ENCODE results near the gene FAM222A. TPM values are rescaled to one million over a fixed set of nuclear protein-coding genes. Genes with fewer than 3 reads are reported as not detected.

FAM222A gene
- total and polyA plus RNA-seq, 2 donors, result 0.71 to 0.78 TPM

DNA sequence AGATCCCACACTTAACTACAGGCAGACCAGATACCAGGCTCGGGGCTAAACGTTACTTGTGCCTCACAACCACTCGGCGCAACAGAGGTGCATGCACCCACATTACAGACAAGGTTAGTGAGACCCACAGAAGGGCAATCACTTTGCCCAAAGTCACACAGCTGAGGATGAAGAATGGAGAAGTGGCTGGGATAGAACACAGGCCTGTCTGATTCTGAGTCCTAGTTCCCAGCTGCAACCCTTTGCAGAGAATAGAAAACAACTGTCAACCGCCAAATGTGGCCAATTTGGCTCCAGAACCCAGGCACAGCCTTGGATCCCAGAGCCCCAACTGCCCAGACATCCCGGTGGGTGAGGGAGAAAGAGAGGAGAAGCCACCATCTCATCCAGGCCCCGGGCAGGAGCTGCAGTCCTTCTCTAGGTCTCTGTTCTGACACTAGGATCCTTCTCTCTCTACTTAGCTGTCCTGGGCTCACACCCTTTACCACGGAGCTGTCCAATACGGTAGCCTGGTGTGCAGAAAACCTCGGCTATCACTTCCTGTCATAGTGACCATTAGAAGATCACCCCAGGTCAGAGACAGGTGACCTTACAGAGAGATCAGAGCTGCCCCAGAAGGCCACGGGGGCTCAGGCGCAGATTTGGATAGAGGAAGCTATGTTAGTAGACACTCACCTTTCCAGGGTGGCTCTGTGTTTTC is 59.1 kb downstream of the FAM222A start:
- H3K27ac ChIP-seq (ENCODE audit: low read depth in 1 of 2, low read length in 1 of 2), result no peak overlapping the region

DNA sequence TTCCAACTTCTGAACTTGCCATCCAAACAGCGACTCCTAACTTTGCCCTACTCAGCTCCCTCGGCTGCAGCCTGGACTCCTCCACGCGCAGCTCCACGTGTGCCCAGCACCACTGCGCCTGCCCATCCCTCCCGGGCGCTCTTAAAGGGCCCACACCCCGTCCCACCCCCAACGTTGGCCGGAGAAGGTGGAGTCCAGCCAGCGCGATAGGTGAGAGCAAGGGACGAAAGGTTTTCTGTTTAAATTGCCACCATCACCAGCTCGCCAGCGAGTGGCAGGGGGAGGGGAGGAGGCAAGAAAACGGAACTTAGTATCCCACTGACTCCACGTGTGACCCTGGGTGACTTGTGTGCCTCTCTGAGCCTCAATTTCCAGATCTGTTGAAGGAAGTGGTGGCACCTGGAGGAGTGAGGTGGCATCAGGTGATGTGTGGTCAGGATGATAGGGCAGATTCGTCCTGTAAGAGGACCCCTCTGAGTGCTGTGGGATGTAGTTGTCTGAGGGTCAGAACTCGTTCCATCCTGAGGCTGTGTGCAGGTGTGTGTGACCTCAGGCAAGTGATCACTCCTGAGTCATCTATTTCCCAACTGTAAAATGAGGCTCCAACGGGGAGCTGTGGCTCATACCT is 59.9 kb downstream of the FAM222A start:
- DNase-seq (ENCODE audit: low read depth in 6 of 9, low spot score in 9 of 9), result no peak
- no peak overlapping the region for H3K27ac ChIP-seq (ENCODE audit: low read depth in 1 of 2, low read length in 1 of 2)
- H3K9me3 ChIP-seq (ENCODE audit: control insufficient read depth in 2 of 2, insufficient read depth in 1 of 2, low read length in 1 of 2), result no peaks in the 10 kb centered on the region
- no peak overlapping the region for H3K4me3 ChIP-seq (ENCODE audit: low read length in 2 of 2)
- WGBS, result 30% methylated on average over 21 of the region's 21 CpGs
- H3K27me3 ChIP-seq (ENCODE audit: control insufficient read depth in 2 of 2, insufficient read depth in 1 of 2, low read length in 1 of 2), result peaks cover 0 to 2% of the 10 kb centered on the region in 2 donors
- H3K4me1 ChIP-seq (ENCODE audit: control insufficient read depth in 2 of 2, insufficient read depth in 2 of 2, low read length in 2 of 2), result peaks cover 0 to 3% of the 10 kb centered on the region in 2 donors
- H3K36me3 ChIP-seq (ENCODE audit: control insufficient read depth in 2 of 2, insufficient read depth in 2 of 2, low read length in 1 of 2), result peaks cover 0 to 2% of the 10 kb centered on the region in 2 donors

More for the DNA sequence above, 59.1 kb downstream of the FAM222A start:
- Histone ChIP-seq H3K4me1 (ENCODE audit: control insufficient read depth in 2 of 2, insufficient read depth in 2 of 2, low read length in 2 of 2) (peaks cover 0 to 2% of the 10 kb centered on the region in 2 donors), H3K9me3 (ENCODE audit: control insufficient read depth in 2 of 2, insufficient read depth in 1 of 2, low read length in 1 of 2) (no peaks in the 10 kb centered on the region), H3K27me3 (ENCODE audit: control insufficient read depth in 2 of 2, insufficient read depth in 1 of 2, low read length in 1 of 2) (peaks cover 0 to 2% of the 10 kb centered on the region in 2 donors), H3K4me3 (ENCODE audit: low read length in 2 of 2) (no peak overlapping the region), H3K36me3 (ENCODE audit: control insufficient read depth in 2 of 2, insufficient read depth in 2 of 2, low read length in 1 of 2) (peaks cover 0 to 3% of the 10 kb centered on the region in 2 donors)
- 74% methylated on average over 12 of the region's 12 CpGs for WGBS
- no peak for DNase-seq (ENCODE audit: low read depth in 6 of 9, low spot score in 9 of 9)

DNA sequence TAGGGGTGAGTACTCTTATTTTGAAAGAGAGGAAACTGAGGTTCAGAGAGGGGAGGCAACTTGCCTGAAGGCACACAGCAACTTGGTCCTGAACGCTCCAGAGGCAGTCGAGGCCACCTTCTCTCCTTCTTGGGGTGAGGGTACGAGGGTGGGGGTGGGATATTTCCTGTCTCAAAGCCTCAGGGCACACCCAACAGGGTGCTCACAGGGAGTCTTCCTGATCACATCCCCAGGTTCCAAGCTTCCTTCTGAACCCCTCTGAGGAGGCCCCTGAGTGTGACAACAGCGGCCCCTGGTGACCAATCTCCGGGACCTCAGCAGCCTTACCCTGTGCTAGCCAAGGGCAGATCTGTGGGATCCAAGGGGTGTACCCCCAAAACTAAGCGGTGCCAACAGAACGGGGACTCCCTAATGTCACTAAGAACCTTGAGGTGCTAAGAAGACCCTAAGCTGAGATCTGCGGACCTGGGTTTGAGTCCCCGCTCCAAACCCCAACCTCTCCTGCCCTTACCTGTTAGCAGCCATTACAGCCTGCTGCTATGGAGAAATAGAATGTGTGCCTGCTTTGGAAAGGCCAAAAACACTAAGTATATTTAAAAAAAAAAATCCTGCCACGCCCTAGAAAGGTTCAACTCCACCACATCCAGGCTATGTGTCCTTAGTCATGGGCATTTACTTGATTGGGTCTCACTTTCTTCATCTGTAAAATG is 61.7 kb downstream of the FAM222A start:
- Histone ChIP-seq H3K27ac (ENCODE audit: low read depth in 1 of 2, low read length in 1 of 2) (no peak overlapping the region), H3K27me3 (ENCODE audit: control insufficient read depth in 2 of 2, insufficient read depth in 1 of 2, low read length in 1 of 2) (peaks cover 0 to 2% of the 10 kb centered on the region in 2 donors), H3K36me3 (ENCODE audit: control insufficient read depth in 2 of 2, insufficient read depth in 2 of 2, low read length in 1 of 2) (no peaks in the 10 kb centered on the region), H3K9me3 (ENCODE audit: control insufficient read depth in 2 of 2, insufficient read depth in 1 of 2, low read length in 1 of 2) (no peaks in the 10 kb centered on the region), H3K4me3 (ENCODE audit: low read length in 2 of 2) (no peak overlapping the region), H3K4me1 (ENCODE audit: control insufficient read depth in 2 of 2, insufficient read depth in 2 of 2, low read length in 2 of 2) (peaks cover 0 to 3% of the 10 kb centered on the region in 2 donors)
- 20% methylated on average over 10 of the region's 10 CpGs for WGBS
- peak; percentile 20 to 73 (median 43) for DNase-seq (ENCODE audit: low read depth in 6 of 9, low spot score in 9 of 9)

DNA sequence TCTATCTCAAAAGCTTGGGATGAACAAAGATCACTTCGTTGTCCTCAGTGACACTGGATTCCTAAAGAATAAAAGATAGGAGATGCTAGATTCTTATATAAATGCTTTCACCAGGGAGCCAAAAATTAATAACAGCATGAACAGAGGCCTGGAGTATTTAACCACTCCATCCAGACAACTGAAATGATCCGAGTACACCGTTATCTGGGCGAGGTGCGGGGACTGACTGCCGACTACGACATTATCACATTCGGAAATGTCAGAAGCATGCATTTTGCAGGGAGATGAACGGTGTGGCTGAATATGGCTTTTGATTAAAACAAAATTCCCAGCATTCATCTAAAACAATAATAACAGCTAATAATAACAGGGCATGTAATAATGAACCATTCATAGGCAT is 63.0 kb downstream of the FAM222A start:
- no peak overlapping the region for H3K4me3 ChIP-seq (ENCODE audit: low read length in 2 of 2)
- no peak overlapping the region for H3K27ac ChIP-seq (ENCODE audit: low read depth in 1 of 2, low read length in 1 of 2)
- H3K36me3 ChIP-seq (ENCODE audit: control insufficient read depth in 2 of 2, insufficient read depth in 2 of 2, low read length in 1 of 2), result no peaks in the 10 kb centered on the region
- WGBS, result 94% methylated on average over 9 of the region's 9 CpGs
- no peaks in the 10 kb centered on the region for H3K9me3 ChIP-seq (ENCODE audit: control insufficient read depth in 2 of 2, insufficient read depth in 1 of 2, low read length in 1 of 2)
- peaks cover 0 to 3% of the 10 kb centered on the region in 2 donors for H3K4me1 ChIP-seq (ENCODE audit: control insufficient read depth in 2 of 2, insufficient read depth in 2 of 2, low read length in 2 of 2)
- H3K27me3 ChIP-seq (ENCODE audit: control insufficient read depth in 2 of 2, insufficient read depth in 1 of 2, low read length in 1 of 2), result peaks cover 0 to 2% of the 10 kb centered on the region in 2 donors
- DNase-seq (ENCODE audit: low read depth in 6 of 9, low spot score in 9 of 9), result no peak

DNA sequence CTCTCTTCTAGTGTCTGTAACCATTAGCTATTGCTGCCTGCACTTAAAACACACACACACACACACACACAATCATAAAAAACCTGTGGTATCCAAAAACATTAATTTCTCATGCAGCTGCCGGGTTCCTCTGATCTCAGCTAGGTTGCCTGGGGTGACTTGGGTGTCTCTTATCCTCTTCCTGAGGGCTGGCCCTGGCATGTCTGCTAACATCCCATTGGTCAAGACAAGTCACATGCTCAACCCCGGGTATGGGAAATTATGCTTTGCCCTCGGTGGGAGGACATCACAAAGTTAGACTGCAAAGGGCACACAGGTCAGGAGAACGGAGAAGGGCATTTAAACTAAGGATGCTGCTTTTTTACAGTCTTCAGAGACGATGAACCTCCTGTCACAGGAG is 63.9 kb downstream of the FAM222A start:
- peak in 8 of 9 donors; percentile 20 to 71 (median 34) for DNase-seq (ENCODE audit: low read depth in 6 of 9, low spot score in 9 of 9)
- H3K4me3 ChIP-seq (ENCODE audit: low read length in 2 of 2), result no peak overlapping the region
- H3K4me1 ChIP-seq (ENCODE audit: control insufficient read depth in 2 of 2, insufficient read depth in 2 of 2, low read length in 2 of 2), result peaks cover 0 to 3% of the 10 kb centered on the region in 2 donors
- H3K36me3 ChIP-seq (ENCODE audit: control insufficient read depth in 2 of 2, insufficient read depth in 2 of 2, low read length in 1 of 2), result no peaks in the 10 kb centered on the region
- H3K27ac ChIP-seq (ENCODE audit: low read depth in 1 of 2, low read length in 1 of 2), result no peak overlapping the region
- peaks cover 0 to 2% of the 10 kb centered on the region in 2 donors for H3K27me3 ChIP-seq (ENCODE audit: control insufficient read depth in 2 of 2, insufficient read depth in 1 of 2, low read length in 1 of 2)
- H3K9me3 ChIP-seq (ENCODE audit: control insufficient read depth in 2 of 2, insufficient read depth in 1 of 2, low read length in 1 of 2), result no peaks in the 10 kb centered on the region
- 43% methylated on average over 5 of the region's 5 CpGs for WGBS

DNA sequence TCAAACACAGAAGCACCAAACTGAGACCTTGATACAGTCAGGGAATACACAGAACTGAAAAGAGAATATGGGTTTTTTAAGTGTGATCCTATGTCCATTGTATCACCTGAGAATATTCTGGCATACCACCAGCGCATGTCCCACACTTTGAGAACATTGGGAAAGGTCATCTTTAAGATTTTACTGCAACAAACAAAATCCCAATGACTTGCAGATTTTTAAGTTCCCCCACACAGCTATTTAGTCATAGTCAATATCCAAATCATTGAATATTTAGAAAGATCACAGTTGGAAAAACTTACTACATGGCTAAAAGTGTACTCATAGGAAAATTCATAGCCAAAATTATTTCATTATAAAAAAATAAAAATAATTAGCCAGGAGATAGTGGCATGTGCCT is 65.1 kb downstream of the FAM222A start:
- Histone ChIP-seq H3K4me3 (ENCODE audit: low read length in 2 of 2) (no peak overlapping the region), H3K4me1 (ENCODE audit: control insufficient read depth in 2 of 2, insufficient read depth in 2 of 2, low read length in 2 of 2) (peaks cover 0 to 3% of the 10 kb centered on the region in 2 donors), H3K36me3 (ENCODE audit: control insufficient read depth in 2 of 2, insufficient read depth in 2 of 2, low read length in 1 of 2) (no peaks in the 10 kb centered on the region), H3K27ac (ENCODE audit: low read depth in 1 of 2, low read length in 1 of 2) (no peak overlapping the region), H3K27me3 (ENCODE audit: control insufficient read depth in 2 of 2, insufficient read depth in 1 of 2, low read length in 1 of 2) (no peaks in the 10 kb centered on the region), H3K9me3 (ENCODE audit: control insufficient read depth in 2 of 2, insufficient read depth in 1 of 2, low read length in 1 of 2) (no peaks in the 10 kb centered on the region)
- WGBS, result 96% methylated on average over 1 of the region's 1 CpG
- no peak for DNase-seq (ENCODE audit: low read depth in 6 of 9, low spot score in 9 of 9)

DNA sequence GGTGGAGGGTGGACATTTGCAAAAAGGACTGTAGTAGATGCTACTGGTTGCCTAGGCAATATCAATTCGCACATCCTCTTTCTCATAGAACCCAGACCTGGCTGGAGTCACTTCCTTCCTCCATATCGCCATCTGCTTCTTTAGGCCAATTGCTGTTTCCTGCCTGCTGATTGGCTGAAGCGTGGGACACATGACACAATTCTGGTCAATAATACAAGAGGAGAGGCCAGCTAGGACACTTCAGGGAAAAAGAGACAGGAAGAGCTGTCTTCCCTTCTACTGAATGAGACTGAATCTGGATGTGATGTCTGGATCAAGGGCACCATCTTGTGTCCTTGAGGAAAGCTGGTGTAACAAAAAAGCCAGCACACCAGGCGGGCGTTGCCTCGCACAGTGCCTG is 65.8 kb downstream of the FAM222A start:
- Histone ChIP-seq H3K27me3 (ENCODE audit: control insufficient read depth in 2 of 2, insufficient read depth in 1 of 2, low read length in 1 of 2) (no peaks in the 10 kb centered on the region), H3K4me1 (ENCODE audit: control insufficient read depth in 2 of 2, insufficient read depth in 2 of 2, low read length in 2 of 2) (peaks cover 0 to 3% of the 10 kb centered on the region in 2 donors), H3K4me3 (ENCODE audit: low read length in 2 of 2) (no peak overlapping the region), H3K27ac (ENCODE audit: low read depth in 1 of 2, low read length in 1 of 2) (no peak overlapping the region), H3K36me3 (ENCODE audit: control insufficient read depth in 2 of 2, insufficient read depth in 2 of 2, low read length in 1 of 2) (no peaks in the 10 kb centered on the region), H3K9me3 (ENCODE audit: control insufficient read depth in 2 of 2, insufficient read depth in 1 of 2, low read length in 1 of 2) (no peaks in the 10 kb centered on the region)
- no peak for DNase-seq (ENCODE audit: low read depth in 6 of 9, low spot score in 9 of 9)
- 92% methylated on average over 6 of the region's 6 CpGs for WGBS

DNA sequence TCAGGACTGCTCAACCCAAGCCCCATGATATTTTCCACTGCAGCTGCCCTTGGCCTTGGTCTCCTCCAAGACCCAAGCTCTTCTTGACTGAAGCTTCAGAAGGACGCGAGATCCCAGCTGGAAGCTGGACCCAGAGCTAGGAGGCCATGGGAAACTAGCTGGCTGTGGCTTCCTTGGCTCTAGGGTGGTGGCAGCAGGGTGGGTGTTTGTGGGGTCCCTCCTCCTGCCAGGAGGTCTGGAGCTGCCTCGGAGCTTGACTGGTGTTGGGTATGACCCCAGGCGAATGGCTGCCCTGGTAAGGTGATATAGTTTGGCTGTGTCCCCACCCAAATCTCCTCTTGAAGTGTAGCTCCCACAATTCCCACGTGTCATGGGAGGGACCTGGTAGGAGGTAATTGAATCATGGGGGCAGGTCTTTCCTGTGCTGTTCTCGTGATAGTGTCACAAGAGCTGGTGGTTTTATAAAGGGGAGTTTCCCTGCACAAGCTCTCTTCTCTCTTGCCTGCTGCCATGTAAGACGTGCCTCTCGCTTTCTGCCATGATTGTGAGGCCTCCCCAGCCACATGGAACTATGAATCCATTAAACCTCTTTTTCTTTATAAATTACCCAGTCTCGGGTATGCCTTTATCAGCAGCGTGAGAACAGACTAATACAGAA is 68.2 kb downstream of the FAM222A start:
- H3K27me3 ChIP-seq (ENCODE audit: control insufficient read depth in 2 of 2, insufficient read depth in 1 of 2, low read length in 1 of 2), result no peaks in the 10 kb centered on the region
- H3K9me3 ChIP-seq (ENCODE audit: control insufficient read depth in 2 of 2, insufficient read depth in 1 of 2, low read length in 1 of 2), result no peaks in the 10 kb centered on the region
- H3K4me3 ChIP-seq (ENCODE audit: low read length in 2 of 2), result no peak overlapping the region
- no peak overlapping the region for H3K27ac ChIP-seq (ENCODE audit: low read depth in 1 of 2, low read length in 1 of 2)
- no peaks in the 10 kb centered on the region for H3K36me3 ChIP-seq (ENCODE audit: control insufficient read depth in 2 of 2, insufficient read depth in 2 of 2, low read length in 1 of 2)
- WGBS, result 87% methylated on average over 10 of the region's 10 CpGs
- peaks cover 0 to 3% of the 10 kb centered on the region in 2 donors for H3K4me1 ChIP-seq (ENCODE audit: control insufficient read depth in 2 of 2, insufficient read depth in 2 of 2, low read length in 2 of 2)
- DNase-seq (ENCODE audit: low read depth in 6 of 9, low spot score in 9 of 9), result no peak
